Hematopoietic multipotent progenitor cell treated with erythropoietin and hydrocortisone succinate and interleukin-3 and kit ligand, for 17 days (in vitro differentiated cells): ENCODE results near the gene SLC16A14.
"Not testable (repeated sequence)": the region's sequence is repeated elsewhere in the genome, so short reads cannot be mapped to it uniquely, and the experiment has no call there.

Experiments
- DNase-seq: peaks from one replicate; pipeline ENCODE4 v3.0.0-alpha.2; 2015; ENCODE audit warnings: low spot score

SLC16A14 gene, protein sequence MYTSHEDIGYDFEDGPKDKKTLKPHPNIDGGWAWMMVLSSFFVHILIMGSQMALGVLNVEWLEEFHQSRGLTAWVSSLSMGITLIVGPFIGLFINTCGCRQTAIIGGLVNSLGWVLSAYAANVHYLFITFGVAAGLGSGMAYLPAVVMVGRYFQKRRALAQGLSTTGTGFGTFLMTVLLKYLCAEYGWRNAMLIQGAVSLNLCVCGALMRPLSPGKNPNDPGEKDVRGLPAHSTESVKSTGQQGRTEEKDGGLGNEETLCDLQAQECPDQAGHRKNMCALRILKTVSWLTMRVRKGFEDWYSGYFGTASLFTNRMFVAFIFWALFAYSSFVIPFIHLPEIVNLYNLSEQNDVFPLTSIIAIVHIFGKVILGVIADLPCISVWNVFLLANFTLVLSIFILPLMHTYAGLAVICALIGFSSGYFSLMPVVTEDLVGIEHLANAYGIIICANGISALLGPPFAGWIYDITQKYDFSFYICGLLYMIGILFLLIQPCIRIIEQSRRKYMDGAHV

DNA sequence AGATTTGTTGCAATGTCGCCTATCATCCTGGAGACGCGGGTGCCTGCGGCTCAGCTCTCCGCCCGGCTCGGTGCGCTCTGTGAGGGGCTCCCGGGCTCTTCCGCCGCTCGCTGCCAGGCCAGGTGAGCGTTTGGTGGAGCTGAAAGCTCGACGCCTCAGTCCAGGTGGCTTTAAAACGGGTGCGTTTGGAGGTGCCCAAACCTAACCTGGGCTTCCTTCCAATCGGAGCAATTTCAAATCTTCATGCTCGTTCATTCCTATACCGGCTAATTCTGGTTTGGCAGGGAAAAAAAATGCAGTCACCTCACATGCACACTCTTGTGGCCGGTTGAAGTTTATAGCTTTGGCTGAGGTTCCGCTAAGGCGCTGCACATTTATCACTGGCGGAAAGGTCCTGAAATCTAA is at the start of gene SLC16A14:
Gene SLC16A14 (minus strand): TSS at position 274 of the 405 bp plus-strand sequence. CDS start 9,572 bp downstream, outside the sequence.
- no peak for DNase-seq

DNA sequence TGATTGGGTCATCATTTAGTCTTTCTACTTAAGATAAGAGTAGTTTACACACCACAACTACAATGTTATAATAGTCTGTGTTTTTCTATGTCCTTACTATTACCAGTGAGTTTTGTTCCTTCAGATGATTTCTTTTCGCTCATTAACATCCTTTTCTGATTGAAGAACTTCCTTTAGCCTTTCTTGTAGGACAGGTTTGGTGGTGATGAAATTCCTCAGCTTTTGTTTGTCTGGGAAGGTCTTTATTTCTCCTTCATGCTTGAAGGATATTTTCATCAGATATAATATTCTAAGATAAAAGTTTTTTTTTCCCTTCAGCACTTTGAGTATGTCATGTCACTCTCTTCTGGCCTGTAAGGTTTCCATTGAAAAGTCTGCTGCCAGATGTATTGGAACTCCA is 38.0 kb upstream of the SLC16A14 start:
- no peak for DNase-seq

DNA sequence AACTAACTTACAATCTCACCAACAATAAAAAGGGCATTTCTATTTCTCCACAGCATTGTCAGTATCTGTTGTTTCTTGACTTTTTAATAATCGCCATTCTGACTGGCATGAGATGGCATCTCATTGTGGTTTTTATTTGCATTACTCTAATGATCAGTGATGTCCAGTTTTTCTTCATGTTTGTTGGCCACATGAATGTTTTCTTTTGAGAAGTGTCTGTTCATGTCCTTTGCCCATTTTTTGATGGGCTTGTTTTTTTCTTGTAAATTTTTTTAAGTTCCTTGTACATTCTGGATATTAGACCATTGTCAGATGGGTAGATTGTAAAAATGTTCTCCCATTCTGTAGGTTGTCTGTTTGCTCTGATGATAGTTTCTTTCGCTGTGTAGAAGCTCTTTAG is 33.2 kb upstream of the SLC16A14 start:
- not testable (repeated sequence) for DNase-seq

DNA sequence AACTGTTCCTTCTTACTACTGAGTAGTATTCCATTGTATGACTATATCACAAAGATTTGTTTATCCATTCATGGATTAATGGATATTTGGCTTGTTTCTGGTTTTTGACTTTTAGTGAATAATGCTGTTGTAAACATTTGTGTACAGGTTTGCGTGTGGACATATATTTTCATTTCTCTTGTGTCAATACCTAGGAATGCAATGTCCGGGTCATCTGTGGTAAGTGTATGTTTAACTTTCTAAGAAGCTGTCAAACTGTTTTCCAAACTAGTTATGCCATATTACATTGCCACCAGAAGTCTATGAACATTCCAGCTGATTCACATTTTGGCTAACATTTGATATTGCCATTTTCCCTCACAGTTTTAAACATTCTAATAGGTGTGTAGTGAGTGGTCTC is 29.1 kb upstream of the SLC16A14 start:
- no peak for DNase-seq

DNA sequence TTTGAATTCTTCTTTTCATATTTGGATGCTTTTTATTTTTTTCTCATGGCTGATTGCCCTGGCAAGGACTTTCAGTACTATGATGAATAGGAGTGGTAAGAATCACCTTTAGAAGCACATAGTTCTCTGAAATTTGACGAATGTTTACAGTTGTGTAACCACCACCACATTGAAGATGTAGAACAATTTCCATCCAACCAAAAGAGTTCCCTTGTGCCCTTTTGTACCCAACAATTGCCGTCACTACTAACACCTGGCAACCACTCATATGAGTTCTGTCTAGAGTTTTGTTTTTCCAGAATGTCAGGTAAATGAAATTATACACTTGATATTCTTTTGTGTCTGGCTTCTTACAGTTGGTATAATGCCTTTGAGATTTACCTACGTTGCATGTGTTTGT is 28.7 kb upstream of the SLC16A14 start:
- no peak for DNase-seq

DNA sequence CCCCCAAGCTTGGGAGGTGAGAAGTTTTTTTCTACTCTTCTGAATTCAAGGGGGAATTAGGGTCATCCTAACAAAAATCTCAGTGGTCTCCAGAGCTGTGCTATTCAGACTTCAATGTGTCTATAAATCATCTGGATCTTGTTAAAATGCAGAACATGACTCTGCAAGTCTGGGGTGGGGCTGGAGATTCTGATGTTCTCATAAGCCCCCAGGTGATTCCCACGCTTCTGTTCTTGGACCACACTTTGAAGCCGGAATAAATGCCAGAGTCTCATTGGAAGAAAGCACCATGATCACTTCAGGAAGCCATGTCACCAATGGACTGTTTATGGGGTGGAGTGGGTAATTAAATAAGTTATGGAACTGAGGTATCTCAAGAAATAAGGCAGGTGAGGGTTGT is 22.2 kb upstream of the SLC16A14 start:
- DNase-seq = no peak

DNA sequence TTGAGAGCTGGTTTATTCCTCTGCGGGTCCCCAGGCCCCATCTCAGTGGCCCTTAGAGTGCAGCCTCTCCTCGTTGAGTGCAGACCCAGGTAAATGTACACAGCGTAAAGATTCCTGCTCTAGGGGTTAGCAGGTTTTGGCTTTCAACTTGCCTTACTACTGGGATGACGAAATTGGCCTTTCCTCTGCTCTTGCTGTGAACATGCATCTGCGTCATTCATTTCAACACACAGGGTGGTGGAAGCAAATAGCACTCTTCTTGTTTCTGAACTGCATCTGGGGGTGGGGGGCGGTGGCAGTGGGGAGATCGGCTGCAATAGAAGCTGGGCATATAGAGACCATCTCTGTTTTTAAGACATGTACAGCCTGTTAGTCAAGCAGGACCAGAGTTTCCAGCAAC is 16.5 kb upstream of the SLC16A14 start:
- no peak for DNase-seq

DNA sequence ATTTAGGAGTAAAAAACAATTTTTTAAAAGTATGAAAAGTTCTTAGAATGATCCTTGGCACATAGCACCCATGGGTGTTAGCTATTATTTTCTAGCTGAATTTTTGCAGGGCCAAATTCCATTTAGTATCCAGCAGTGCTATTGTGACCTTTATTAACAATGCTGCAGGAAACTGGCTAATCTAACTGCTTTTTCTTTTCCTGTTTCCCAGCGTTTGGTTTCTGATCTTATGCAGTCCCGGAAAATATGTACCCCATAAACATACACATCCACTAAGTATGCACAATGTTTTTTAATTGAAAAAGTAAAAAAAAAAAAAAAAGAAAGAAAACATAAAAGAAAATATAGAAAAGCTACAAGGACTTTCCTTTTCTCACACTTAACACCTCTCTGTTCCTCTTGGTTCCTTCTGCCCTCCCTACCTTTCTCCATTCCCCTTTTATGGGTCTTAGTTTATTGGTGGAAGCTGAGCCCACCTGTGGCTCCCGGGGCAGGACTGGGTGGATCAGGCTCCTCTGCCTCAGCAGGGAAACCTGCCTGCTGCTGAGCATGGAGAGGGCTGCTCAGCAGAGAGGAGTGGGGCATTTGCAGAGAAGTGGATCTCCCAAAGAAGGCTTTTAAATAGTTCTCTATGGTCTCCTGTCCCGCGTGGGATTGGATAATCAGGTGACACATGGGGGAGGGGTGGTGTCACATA is 9.3 kb upstream of the SLC16A14 start:
- DNase-seq = no peak

DNA sequence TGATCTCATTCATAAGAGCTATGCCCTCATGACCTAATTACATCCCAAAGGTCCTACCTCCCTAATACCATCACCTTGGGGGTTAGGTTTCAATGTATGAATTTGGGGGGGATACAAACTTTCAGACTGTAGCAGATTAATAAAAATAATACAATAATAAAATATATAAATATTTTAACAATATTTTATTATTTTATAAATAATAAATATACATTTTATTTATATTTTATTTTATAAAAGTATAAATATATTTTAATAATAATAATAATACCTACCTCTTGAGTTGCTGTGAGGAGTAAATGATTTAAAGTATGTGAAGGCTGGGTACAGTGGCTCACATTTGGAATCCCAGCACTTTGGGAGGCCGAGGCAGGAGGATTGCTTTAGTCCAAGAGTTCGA is 8.1 kb upstream of the SLC16A14 start:
- no peak for DNase-seq

DNA sequence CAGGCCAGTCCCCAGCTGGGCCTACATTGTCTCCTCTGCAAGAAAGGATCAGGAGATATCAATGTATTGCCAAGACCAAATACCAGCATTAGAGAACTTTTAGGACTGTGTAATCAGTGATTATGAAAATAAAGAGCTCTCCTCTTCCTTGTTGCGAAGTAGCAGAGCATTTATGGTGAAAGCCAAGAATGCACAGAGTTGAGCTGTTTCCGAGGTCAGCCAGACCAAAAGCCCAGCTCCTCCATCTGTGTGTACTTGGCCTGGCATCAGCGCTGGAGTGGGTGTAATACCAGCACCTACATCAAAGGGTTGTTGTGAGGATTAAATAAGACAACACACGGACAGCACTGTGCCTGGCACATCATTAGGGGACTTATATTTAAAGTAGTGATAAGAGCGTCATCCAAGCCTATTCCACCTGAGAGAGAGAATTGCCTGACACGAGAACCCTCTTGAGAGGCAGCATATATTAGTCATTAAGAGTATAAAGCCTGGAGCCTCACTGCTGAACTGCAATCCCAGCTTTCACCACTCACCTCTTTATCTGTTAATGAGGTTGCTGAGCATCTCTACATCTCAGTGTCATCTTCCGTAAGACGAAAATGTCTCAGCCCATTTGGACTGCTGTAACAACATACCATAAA is 7.4 kb upstream of the SLC16A14 start:
- no peak for DNase-seq

DNA sequence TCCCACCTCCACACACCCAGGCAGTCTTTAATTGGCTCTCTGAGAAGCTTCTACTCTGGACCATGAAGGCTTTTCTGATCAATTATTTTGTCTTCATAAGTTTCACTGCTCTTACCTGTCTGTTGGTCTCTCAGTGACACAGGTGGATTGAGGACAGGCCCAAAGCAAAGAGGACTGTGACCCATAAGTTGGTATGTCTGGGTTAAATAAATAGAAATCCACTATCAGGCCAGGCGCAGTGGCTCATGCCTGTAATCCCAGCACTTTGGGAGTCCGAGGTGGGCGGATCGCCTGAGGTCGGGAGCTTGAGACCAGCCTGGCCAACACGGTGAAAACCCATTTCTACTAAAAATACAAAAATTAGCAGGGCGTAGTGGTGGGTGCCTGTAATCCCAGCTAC is 2.7 kb upstream of the SLC16A14 start:
- no peak for DNase-seq

DNA sequence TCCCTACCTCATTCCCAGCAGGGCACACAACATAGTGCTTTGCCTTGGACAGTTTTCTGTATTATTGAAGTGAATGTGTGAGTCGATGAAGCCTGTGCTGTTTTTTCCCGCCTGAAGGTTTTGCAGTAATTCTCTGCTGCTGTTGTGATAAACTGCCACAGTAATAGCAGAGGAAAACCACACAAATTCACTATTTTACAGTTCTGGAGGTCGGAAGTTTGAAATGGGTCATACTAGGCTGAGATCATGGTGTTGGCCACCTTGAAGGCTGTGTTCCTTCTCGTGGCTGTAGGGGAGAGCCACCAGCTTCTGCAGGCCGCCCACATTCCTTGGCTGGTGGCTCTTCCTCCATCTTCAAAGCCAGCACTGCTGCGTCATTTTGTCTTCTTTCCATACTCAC is 678 bp upstream of the SLC16A14 start:
- DNase-seq = no peak

DNA sequence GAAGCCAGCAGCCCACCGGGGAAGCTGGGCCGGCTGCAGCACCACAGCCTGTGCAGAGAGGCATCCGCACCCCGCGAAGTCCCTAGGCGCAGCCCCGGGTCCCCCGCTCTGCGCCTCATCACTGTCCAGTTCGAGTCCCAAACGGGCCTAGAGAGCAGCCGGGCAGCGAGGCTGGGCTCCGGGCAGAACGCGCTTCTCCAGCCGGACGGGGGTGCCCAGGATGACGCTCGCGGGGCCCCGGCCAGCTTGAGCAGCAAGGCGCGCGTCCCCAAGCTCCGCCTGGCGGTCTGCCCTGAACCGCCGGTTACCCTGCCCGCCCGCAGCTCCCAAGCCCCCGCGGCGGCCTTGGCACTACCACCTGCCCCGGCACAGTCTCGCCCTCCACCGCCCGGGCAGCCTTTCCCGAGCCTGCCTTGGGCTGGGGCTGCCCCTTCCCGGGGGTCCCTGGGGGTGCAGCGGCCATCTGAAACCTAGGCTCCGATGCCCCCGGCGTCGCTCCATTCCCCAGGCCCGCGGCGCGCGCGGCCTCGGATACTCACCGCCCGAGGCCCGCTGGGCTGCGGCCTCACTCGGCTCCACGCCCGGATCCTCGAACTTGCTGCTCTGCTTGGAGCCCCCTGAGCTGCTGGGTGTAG is 591 bp downstream of the SLC16A14 start:
- no peak for DNase-seq

DNA sequence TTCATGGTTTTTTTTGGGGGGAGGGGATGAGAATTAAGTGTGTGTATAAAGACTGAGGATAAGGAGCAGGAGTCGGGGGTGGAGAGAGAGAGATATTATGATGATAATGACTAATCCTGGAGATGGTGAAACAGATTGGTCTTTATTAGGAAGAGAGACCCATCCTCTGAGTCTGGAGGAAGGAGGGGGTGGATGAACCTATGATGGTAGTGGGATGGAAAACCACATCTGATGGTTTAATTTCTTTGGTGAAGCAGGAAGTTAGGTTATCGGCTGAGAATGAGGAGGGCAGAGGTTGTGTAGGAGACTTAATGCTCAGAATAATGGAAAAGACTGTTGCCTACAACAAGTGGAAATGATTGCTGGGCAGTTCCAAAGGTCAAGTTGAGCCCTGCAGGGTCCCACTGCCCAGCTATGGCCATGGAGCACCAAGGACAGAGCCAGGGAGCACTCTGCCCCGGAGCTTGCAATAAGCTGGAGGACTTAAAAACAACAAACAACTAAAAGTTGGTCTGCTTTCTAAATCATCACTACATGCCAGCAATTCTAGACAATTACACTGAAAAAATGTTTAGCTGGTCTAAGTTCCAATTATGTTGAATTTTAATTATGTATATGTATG is 7.9 kb downstream of the SLC16A14 start:
- no peak for DNase-seq

DNA sequence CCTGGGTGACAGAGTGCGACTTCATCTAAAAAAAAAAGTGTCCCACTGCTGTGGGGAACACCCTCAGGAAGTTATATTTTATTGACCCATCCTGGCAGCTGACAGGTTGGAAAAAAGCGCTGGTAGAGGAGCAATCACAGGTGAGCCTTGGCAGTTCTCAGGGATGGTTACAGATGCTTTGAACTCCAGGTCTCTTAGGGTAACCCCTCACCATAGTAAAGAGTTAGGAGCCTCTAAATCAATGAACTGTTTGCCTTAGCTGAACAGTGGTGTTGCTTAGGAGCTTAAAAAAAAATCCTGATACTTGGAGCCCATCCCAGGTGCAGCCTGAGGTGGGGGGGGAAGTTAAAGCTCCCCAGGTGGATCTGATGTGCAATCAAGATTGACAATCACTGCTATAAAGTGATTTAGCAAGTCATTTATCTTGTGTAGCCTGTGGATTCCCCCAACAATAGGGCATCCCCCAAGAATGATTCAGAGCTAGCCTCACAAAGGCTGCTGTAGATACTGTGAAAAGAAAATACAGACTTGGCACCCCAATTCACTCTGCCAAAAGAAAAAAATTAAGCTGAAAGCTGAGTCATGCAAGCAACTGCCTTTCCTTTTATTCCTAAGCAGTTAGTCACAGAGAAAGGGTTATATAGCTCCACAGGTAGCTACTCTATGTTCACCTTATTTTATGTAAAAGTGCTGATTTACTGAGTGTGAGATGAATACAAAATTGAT is 14.8 kb downstream of the SLC16A14 start:
- no peak for DNase-seq

DNA sequence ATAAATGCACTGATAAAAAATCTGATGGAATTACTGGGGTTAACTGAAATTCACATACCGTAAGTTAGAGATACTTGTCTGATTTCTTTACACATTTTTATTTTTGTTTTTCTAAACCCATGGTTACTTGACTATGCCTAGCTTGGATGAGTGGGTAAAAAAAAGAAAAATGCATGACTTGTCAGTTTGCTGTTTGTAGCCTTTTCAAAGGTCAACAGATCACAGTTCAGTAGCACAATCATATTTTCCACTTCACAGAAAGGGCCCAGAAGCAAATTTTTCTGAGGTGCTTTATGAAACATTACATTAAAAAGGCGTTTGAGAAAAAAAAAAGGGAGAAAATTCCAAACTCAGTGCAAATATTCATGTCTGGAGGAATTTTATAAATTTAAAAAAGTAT is 16.4 kb downstream of the SLC16A14 start:
- no peak for DNase-seq

DNA sequence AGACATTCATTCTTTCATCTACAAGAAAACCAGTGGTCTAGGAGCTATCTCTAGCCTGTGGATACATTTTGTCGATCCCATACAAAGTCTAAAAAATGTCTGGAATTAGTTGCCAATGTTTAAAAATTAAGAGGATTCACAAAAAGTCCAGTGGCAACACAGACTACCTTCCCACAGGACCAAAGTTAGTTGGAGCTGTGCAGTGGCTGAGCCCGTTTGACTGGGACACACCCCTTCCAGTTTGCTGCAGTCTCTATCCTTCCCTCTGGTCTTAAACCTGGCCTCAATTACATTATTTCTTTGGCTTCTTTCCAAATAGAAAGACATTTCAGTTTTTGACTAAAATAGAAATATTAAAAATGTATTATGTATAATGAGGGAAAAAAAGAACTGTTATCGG is 18.6 kb downstream of the SLC16A14 start:
- no peak for DNase-seq

DNA sequence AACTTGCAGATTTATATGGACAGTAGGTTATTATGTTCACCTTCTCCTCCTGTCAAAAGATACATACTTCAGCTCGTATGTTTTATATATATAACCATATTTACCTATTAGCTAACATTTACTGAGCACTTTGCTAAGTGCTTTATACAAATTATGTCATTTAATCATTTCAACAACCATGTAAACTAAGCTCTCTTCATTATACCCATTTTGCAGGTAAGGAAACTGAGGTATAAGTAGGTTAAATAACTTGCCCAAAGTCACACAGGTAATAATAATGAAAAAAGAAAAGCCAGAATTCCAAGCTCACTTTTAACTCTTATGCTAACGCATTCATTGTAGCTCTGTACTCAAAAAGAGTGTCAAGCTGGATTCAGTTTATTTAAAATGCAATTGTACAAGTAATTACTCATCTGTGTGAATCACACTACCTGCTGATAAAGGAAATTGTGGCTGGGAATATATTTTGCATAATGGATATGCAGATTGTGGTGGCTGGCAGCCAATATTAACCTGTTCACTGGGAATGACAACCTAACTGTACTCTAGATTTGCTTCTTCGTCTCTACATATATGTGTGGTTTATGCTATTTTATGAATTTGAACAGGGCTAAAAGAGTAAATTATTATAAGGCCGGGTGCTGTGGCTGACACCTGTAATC is 20.6 kb downstream of the SLC16A14 start:
- no peak for DNase-seq

DNA sequence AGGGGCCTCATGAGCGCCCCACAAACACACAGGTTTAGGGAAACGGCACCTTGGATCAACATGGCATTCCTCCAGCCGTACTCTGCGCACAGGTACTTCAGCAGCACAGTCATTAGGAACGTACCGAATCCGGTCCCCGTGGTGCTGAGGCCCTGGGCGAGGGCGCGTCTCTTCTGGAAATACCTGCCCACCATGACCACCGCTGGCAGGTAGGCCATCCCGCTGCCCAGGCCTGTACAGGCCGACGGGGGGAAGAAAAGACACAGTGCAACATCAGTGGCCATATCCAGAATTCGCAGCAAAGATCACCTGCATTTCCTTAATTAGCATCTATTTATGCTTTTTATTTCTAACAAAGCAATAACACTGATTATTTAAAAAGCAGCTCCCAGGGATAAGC is 22.2 kb downstream of the SLC16A14 start:
- DNase-seq = no peak

DNA sequence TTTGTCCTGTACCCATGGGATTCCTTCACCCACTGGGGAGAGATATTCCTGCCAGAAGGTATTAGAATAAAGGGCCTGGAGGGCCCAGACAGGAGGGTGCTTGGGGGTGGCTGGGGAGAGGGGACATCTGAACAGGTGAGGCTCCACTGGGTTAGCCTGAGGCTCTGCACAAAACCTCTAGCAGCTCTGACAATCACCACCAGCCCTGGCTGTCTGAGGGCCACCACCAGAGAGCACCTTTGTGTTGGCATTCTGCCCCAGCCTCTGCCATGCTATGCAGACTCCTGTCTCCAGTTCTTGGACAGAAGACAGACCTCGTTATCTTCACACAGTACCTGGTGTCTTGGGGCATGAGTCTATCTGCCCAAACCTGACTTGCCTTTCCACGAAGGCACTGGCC is 25.3 kb downstream of the SLC16A14 start:
- DNase-seq = no peak

DNA sequence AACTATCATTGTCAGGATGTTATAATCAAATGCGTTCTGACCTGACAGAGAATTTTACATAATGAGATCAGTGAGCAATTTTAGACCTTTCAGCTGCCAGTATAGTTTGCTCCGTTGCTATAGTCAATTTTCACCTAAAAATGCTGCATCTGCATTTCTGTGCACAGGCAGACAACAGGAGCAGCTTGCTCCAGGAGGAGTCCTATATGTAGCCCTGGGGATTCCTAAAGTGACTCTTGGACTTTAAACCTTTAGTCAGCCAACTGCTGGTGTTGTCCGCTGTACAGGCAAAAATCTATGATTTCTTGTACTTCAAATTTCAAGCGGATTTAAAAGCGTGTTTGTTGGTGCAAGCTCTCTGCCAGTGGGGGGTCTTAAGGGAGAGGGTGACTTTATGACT is 25.7 kb downstream of the SLC16A14 start:
- no peak for DNase-seq
